Measurements from ENCODE around the gene CHD5.

GRCh38 chr1:6083385-6083784 lies 96.7 kb downstream of the CHD5 start:
- no peak for TF ChIP-seq EZH2 (IDR thresholded peaks at IDR 0.05; ENCODE audit: low read length)
- TF ChIP-seq, protein P1, sequence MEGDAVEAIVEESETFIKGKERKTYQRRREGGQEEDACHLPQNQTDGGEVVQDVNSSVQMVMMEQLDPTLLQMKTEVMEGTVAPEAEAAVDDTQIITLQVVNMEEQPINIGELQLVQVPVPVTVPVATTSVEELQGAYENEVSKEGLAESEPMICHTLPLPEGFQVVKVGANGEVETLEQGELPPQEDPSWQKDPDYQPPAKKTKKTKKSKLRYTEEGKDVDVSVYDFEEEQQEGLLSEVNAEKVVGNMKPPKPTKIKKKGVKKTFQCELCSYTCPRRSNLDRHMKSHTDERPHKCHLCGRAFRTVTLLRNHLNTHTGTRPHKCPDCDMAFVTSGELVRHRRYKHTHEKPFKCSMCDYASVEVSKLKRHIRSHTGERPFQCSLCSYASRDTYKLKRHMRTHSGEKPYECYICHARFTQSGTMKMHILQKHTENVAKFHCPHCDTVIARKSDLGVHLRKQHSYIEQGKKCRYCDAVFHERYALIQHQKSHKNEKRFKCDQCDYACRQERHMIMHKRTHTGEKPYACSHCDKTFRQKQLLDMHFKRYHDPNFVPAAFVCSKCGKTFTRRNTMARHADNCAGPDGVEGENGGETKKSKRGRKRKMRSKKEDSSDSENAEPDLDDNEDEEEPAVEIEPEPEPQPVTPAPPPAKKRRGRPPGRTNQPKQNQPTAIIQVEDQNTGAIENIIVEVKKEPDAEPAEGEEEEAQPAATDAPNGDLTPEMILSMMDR (optimal IDR thresholded peaks at IDR 0.05 in 1 of 3, IDR thresholded peaks at IDR 0.05 in 1 of 3, conservative IDR thresholded peaks at IDR 0.05 in 1 of 3; ENCODE audit: extremely low read depth in 1 of 3, insufficient read depth in 2 of 3, low read length in 3 of 3) = no peak

Measured in keratinocyte (primary cell).